SU-DHL-6 (cell line): ENCODE measurements around the gene SOX6.

Experiments
- H2AFZ ChIP-seq: fragments of 200-600 bp; sonication (generic); 2 replicates; pipeline ENCODE4 v1.6.1; 2014; ENCODE audit warnings: low read depth, mild to moderate bottlenecking, moderate library complexity, mixed read lengths, antibody characterized with exemption, low read length; ENCODE audit not compliant: severe bottlenecking
- H3F3A ChIP-seq: fragments of 200-600 bp; shearing (Covaris generic); 2 replicates; pipeline ENCODE4 v1.6.0; 2016; ENCODE audit warnings: antibody characterized with exemption, mild to moderate bottlenecking; ENCODE audit not compliant: insufficient read depth
- H3K27ac ChIP-seq: fragments of 200-600 bp; sonication (generic); 2 replicates; pipeline ENCODE4 v1.5.1; 2016; ENCODE audit warnings: low read depth, mild to moderate bottlenecking, low read length, moderate library complexity, mixed read lengths
- H3K27me3 ChIP-seq: fragments of 200-600 bp; sonication (generic), shearing (Covaris generic); 2 replicates; pipeline ENCODE4 v1.6.0; 2014; ENCODE audit warnings: mild to moderate bottlenecking, low read length
- H3K36me3 ChIP-seq: fragments of 200-600 bp; sonication (generic); 2 replicates; pipeline ENCODE4 v1.6.1; 2014; ENCODE audit warnings: mild to moderate bottlenecking, low read length, mixed read lengths
- H3K4me2 ChIP-seq: fragments of 300-600, 200-600 bp; shearing (Covaris generic), sonication (generic); 2 replicates; pipeline ENCODE4 v1.6.0; 2014; ENCODE audit warnings: low read length, low read depth, mild to moderate bottlenecking; ENCODE audit not compliant: poor library complexity, severe bottlenecking
- H3K4me3 ChIP-seq: fragments of 200-600 bp; sonication (generic); 2 replicates; pipeline ENCODE4 v1.5.1; 2014; ENCODE audit warnings: antibody characterized with exemption, low read length, mild to moderate bottlenecking, mixed read lengths; ENCODE audit not compliant: insufficient read depth, poor library complexity, severe bottlenecking
- H3K79me2 ChIP-seq: fragments of 200-600 bp; sonication (generic); 2 replicates; pipeline ENCODE4 v1.6.1; 2014; ENCODE audit warnings: mild to moderate bottlenecking, low read length, moderate library complexity; ENCODE audit not compliant: insufficient read depth
- H3K9ac ChIP-seq: fragments of 200-600 bp; sonication (generic); 2 replicates; pipeline ENCODE4 v1.7.0; 2014; ENCODE audit warnings: mild to moderate bottlenecking, low read length
- H3K9me2 ChIP-seq: fragments of 200-600 bp; sonication (generic); replicated peaks from 2 replicates; pipeline ENCODE4 v1.6.1; 2014; ENCODE audit warnings: low read length; ENCODE audit not compliant: insufficient read depth
- H3K9me3 ChIP-seq: fragments of 200-600 bp; sonication (generic); 2 replicates; pipeline ENCODE4 v1.6.1; 2014; ENCODE audit warnings: low read length, mixed read lengths; ENCODE audit not compliant: insufficient read depth
- H4K20me1 ChIP-seq: fragments of 200-600 bp; sonication (generic); 2 replicates; pipeline ENCODE4 v1.6.1; 2014; ENCODE audit warnings: low read depth, mild to moderate bottlenecking, antibody characterized with exemption, low read length, moderate library complexity, mixed read lengths
- EZH2phosphoT487 ChIP-seq: fragments of 200-600 bp; sonication (generic), shearing (Covaris generic); conservative IDR thresholded peaks from 2 replicates; pipeline ENCODE4 v1.6.1; 2018; ENCODE audit warnings: mild to moderate bottlenecking, antibody characterized with exemption, low read length, moderate library complexity, mixed read lengths
- TF ChIP-seq, protein P1 (sequence below): fragments of 200-600 bp; sonication (generic); IDR thresholded peaks from one replicate; pipeline ENCODE4 v1.5.1; 2017; ENCODE audit warnings: antibody characterized with exemption, mild to moderate bottlenecking, low read length, moderate library complexity; ENCODE audit not compliant: insufficient read depth, poor library complexity, severe bottlenecking

The SOX6 gene

DNA sequence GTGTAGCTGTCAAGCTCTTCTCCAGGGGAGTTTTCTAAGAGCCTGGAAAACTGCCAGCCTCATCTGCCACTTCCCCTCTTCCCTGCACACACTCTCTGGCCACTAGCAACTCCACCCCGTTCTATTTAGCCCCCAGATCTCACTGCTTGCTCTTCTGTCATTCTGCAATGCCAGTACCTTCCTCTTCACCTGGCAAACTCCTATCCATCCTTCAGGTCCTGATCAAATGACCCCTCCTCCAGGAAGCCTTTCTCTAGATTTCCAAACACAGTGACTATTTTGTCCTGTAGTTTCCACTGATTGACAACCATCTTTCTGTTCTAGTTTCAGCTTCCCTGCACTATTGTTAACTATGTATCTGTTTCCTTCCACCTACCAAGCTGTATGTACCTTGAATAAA is 437.7 kb downstream of the SOX6 start:
- H3K9me2 ChIP-seq, result no peaks in the 10 kb centered on the region
- no peak overlapping the region for H3K4me3 ChIP-seq
- no peaks in the 10 kb centered on the region for H3K27me3 ChIP-seq
- no peaks in the 10 kb centered on the region for H4K20me1 ChIP-seq
- no peaks in the 10 kb centered on the region for H3F3A ChIP-seq
- no peaks in the 10 kb centered on the region for H3K79me2 ChIP-seq
- H3K36me3 ChIP-seq, result no peaks in the 10 kb centered on the region
- H3K27ac ChIP-seq, result no peak overlapping the region
- H3K9me3 ChIP-seq, result no peaks in the 10 kb centered on the region
- no peak overlapping the region for H2AFZ ChIP-seq
- no peak overlapping the region for H3K9ac ChIP-seq
- H3K4me2 ChIP-seq, result no peak overlapping the region
- TF ChIP-seq, protein P1, sequence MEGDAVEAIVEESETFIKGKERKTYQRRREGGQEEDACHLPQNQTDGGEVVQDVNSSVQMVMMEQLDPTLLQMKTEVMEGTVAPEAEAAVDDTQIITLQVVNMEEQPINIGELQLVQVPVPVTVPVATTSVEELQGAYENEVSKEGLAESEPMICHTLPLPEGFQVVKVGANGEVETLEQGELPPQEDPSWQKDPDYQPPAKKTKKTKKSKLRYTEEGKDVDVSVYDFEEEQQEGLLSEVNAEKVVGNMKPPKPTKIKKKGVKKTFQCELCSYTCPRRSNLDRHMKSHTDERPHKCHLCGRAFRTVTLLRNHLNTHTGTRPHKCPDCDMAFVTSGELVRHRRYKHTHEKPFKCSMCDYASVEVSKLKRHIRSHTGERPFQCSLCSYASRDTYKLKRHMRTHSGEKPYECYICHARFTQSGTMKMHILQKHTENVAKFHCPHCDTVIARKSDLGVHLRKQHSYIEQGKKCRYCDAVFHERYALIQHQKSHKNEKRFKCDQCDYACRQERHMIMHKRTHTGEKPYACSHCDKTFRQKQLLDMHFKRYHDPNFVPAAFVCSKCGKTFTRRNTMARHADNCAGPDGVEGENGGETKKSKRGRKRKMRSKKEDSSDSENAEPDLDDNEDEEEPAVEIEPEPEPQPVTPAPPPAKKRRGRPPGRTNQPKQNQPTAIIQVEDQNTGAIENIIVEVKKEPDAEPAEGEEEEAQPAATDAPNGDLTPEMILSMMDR, result no peak
- TF ChIP-seq EZH2phosphoT487, result no peak

DNA sequence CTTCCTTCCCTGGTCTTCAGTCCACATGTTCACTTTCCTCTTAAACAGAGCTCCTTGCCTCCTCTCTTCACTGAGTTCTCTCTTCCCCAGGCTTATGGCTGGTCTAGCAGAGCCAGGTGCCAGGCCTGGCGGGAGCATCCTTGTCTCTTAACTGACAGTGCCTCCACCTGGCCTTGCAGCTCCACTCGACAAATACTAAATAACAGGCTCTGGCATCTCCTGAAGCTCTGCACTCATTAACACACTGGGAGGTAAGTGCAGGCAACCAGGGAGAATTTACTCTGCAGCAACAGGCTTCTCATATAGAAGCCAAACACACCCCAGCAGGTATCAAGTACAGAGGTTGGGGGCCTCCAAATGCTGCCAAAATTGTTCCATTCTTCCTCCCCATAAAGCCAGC is 438.1 kb downstream of the SOX6 start:
- Histone ChIP-seq H3K9me3 (no peaks in the 10 kb centered on the region), H3K4me3 (no peak overlapping the region), H4K20me1 (no peaks in the 10 kb centered on the region), H3K36me3 (no peaks in the 10 kb centered on the region), H3K9ac (no peak overlapping the region), H3K27ac (no peak overlapping the region), H3K27me3 (no peaks in the 10 kb centered on the region), H3K79me2 (no peaks in the 10 kb centered on the region), H3K4me2 (no peak overlapping the region), H3K9me2 (no peaks in the 10 kb centered on the region), H3F3A (no peaks in the 10 kb centered on the region), H2AFZ (no peak overlapping the region)
- no peak for TF ChIP-seq EZH2phosphoT487
- TF ChIP-seq, protein P1, result no peak
